ENCODE measurements around the gene OLFML2A.
"Not testable (repeated sequence)": the region's sequence is repeated elsewhere in the genome, so short reads cannot be mapped to it uniquely, and the experiment has no call there.

OLFML2A gene

GRCh38 chr9:124761196-124761595 is 15.7 kb upstream of the OLFML2A start:
- no peak for DNase-seq (ENCODE audit: low spot score)

- no peak for DNase-seq (ENCODE audit: low spot score)
Measured at GRCh38 chr9:124761710-124762109, 15.2 kb upstream of the OLFML2A start.

GRCh38 chr9:124762633-124763032 is 14.3 kb upstream of the OLFML2A start:
- no peak for DNase-seq (ENCODE audit: low spot score)

GRCh38 chr9:124764774-124765438 is 12.0 kb upstream of the OLFML2A start:
- DNase-seq (ENCODE audit: low spot score), result no peak

- DNase-seq (ENCODE audit: low spot score), result no peak
Measured at GRCh38 chr9:124765439-124765835, 11.5 kb upstream of the OLFML2A start.

- no peak for DNase-seq (ENCODE audit: low spot score)
Measured at GRCh38 chr9:124766326-124766725, 10.6 kb upstream of the OLFML2A start.

GRCh38 chr9:124766815-124767554 is 9.9 kb upstream of the OLFML2A start:
- no peak for DNase-seq (ENCODE audit: low spot score)

- no peak for DNase-seq (ENCODE audit: low spot score)
Measured at GRCh38 chr9:124767821-124768220, 9.1 kb upstream of the OLFML2A start.

- no peak for DNase-seq (ENCODE audit: low spot score)
Measured at GRCh38 chr9:124768334-124768733, 8.6 kb upstream of the OLFML2A start.

GRCh38 chr9:124768750-124769548 is 8.0 kb upstream of the OLFML2A start:
- DNase-seq (ENCODE audit: low spot score), result no peak

GRCh38 chr9:124769549-124770358 is 7.2 kb upstream of the OLFML2A start:
- no peak for DNase-seq (ENCODE audit: low spot score)

- no peak for DNase-seq (ENCODE audit: low spot score)
Measured at GRCh38 chr9:124770359-124771020, 6.4 kb upstream of the OLFML2A start.

GRCh38 chr9:124771021-124771866 is 5.7 kb upstream of the OLFML2A start, which contains the start of gene NR6A1:
TSS of gene NR6A1 (minus strand) at chr9:124771311.
- peak; percentile 96 for DNase-seq (ENCODE audit: low spot score)

- peak; percentile 64 for DNase-seq (ENCODE audit: low spot score)
Measured at GRCh38 chr9:124771867-124772679, 4.9 kb upstream of the OLFML2A start.

- DNase-seq (ENCODE audit: low spot score), result not testable (repeated sequence)
Measured at GRCh38 chr9:124772877-124773276, 4.1 kb upstream of the OLFML2A start.

GRCh38 chr9:124773473-124774128 is 3.3 kb upstream of the OLFML2A start:
- no peak for DNase-seq (ENCODE audit: low spot score)

GRCh38 chr9:124774129-124774978 is 2.6 kb upstream of the OLFML2A start:
- peak; percentile 66 for DNase-seq (ENCODE audit: low spot score)

- DNase-seq (ENCODE audit: low spot score), result no peak
Measured at GRCh38 chr9:124776618-124776953, 347 bp upstream of the OLFML2A start.

All from kidney capillary endothelial cell (primary cell).